ENCODE measurements around the gene GLB1L. TPM values are rescaled to one million over a fixed set of nuclear protein-coding genes. Genes with fewer than 3 reads are reported as not detected.
A peak's percentile ranks its signal among the peaks of the same experiment; 100 is the strongest.

The GLB1L gene
- polyA plus RNA-seq, 1 donor (not counting 4 experiments of a cell fraction or from before 2014, with no cell fraction given), result 5.2 TPM

DNA sequence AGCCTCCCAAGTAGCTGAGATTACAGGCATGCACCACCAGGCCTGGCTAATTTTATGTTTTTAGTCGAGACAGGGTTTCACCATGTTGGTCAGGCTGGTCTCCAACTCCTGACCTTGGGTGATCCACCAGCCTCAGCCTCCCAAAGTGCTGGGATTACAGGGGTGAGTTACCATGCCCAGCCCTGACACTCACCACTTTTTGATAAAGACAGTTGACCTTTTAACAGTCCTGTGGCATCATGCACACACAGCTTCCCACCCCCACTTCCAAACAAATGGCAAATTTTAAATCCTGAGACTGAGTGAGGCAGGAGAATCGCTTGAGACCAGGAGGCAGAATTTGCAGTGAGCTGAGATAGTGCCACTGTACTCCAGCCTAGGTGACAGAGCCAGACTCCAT, 27.8 kb upstream of the GLB1L start:
- no peak for DNase-seq (ENCODE audit: low read depth, low spot score)
- peak overlapping the region; percentile 100 for H3K27ac ChIP-seq (ENCODE audit: control insufficient read depth, insufficient read depth, low read length)
- FAIRE-seq, result no peak

DNA sequence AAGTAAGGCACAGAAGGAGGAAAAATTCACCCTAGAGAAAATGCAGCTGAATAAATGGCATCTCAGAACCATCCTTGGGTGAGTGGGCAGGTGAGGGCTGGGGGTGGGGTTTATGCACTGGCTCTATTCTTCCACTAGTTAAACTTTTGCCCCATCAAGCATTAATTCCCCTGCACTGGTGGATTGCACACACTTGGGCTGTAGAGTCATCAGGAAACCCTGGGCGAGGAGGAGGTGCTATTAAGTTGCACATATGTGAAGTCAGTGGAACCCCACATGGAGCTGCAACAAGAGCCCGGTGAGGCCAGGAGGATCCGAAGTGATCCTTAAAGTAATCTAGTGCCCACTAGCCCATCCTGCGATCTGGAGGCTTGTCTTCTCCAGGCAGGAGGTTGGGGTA, 27.1 kb upstream of the GLB1L start:
- Histone ChIP-seq H3K4me3 (ENCODE audit: control insufficient read depth in 2 of 3, extremely low read depth in 1 of 3, insufficient read depth in 2 of 3, low read depth in 1 of 3, low read length in 3 of 3) (no peak overlapping the region), H2AFZ (ENCODE audit: control insufficient read depth, low read length) (no peak overlapping the region), H3K9me3 (ENCODE audit: control insufficient read depth, low read depth, low read length) (no peaks in the 10 kb centered on the region), H3K36me3 (ENCODE audit: control insufficient read depth in 2 of 2, extremely low read depth in 1 of 2, insufficient read depth in 2 of 2, low read length in 2 of 2) (no peaks in the 10 kb centered on the region), H3K9ac (ENCODE audit: control insufficient read depth, extremely low read depth, insufficient read depth, low read length) (no peak overlapping the region), H3K9me1 (ENCODE audit: control insufficient read depth, extremely low read depth, insufficient read depth, low read length) (no peaks in the 10 kb centered on the region), H4K20me1 (ENCODE audit: control insufficient read depth, extremely low read depth, insufficient read depth, low read length) (no peaks in the 10 kb centered on the region), H3K4me2 (ENCODE audit: control insufficient read depth, extremely low read depth, insufficient read depth, low read depth, low read length) (no peak overlapping the region), H3K4me1 (ENCODE audit: control insufficient read depth, extremely low read depth, insufficient read depth, low read length) (peaks cover 41% of the 10 kb centered on the region), H3K27me3 (ENCODE audit: control insufficient read depth, extremely low read depth, insufficient read depth, low read length) (no peaks in the 10 kb centered on the region), H3K27ac (ENCODE audit: control insufficient read depth, insufficient read depth, low read length) (no peak overlapping the region), H3K79me2 (ENCODE audit: control insufficient read depth, insufficient read depth, low read length) (no peaks in the 10 kb centered on the region)
- DNase-seq (ENCODE audit: low read depth, low spot score) (no peak), FAIRE-seq (no peak)
- dilution Hi-C loops (cut with MboI; ENCODE audit: extremely low pct_ligation_motif_present, low sequenced_read_pairs), result no loop called here
- TF ChIP-seq, protein P1, sequence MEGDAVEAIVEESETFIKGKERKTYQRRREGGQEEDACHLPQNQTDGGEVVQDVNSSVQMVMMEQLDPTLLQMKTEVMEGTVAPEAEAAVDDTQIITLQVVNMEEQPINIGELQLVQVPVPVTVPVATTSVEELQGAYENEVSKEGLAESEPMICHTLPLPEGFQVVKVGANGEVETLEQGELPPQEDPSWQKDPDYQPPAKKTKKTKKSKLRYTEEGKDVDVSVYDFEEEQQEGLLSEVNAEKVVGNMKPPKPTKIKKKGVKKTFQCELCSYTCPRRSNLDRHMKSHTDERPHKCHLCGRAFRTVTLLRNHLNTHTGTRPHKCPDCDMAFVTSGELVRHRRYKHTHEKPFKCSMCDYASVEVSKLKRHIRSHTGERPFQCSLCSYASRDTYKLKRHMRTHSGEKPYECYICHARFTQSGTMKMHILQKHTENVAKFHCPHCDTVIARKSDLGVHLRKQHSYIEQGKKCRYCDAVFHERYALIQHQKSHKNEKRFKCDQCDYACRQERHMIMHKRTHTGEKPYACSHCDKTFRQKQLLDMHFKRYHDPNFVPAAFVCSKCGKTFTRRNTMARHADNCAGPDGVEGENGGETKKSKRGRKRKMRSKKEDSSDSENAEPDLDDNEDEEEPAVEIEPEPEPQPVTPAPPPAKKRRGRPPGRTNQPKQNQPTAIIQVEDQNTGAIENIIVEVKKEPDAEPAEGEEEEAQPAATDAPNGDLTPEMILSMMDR (optimal IDR thresholded peaks at IDR 0.05 in 1 of 3, IDR thresholded peaks at IDR 0.05 in 1 of 3, conservative IDR thresholded peaks at IDR 0.05 in 1 of 3; ENCODE audit: extremely low read depth in 1 of 3, insufficient read depth in 2 of 3, low read length in 3 of 3), result no peak
- TF ChIP-seq EZH2 (IDR thresholded peaks at IDR 0.05; ENCODE audit: low read length), result no peak

More for the DNA sequence above, 27.8 kb upstream of the GLB1L start:
- Histone ChIP-seq H3K9me1 (ENCODE audit: control insufficient read depth, extremely low read depth, insufficient read depth, low read length) (no peaks in the 10 kb centered on the region), H3K4me3 (ENCODE audit: control insufficient read depth in 2 of 3, extremely low read depth in 1 of 3, insufficient read depth in 2 of 3, low read depth in 1 of 3, low read length in 3 of 3) (no peak overlapping the region), H2AFZ (ENCODE audit: control insufficient read depth, low read length) (no peak overlapping the region), H3K9me3 (ENCODE audit: control insufficient read depth, low read depth, low read length) (no peaks in the 10 kb centered on the region), H3K36me3 (ENCODE audit: control insufficient read depth in 2 of 2, extremely low read depth in 1 of 2, insufficient read depth in 2 of 2, low read length in 2 of 2) (no peaks in the 10 kb centered on the region), H3K4me2 (ENCODE audit: control insufficient read depth, extremely low read depth, insufficient read depth, low read depth, low read length) (no peak overlapping the region), H3K9ac (ENCODE audit: control insufficient read depth, extremely low read depth, insufficient read depth, low read length) (no peak overlapping the region), H3K79me2 (ENCODE audit: control insufficient read depth, insufficient read depth, low read length) (no peaks in the 10 kb centered on the region), H4K20me1 (ENCODE audit: control insufficient read depth, extremely low read depth, insufficient read depth, low read length) (no peaks in the 10 kb centered on the region), H3K27me3 (ENCODE audit: control insufficient read depth, extremely low read depth, insufficient read depth, low read length) (no peaks in the 10 kb centered on the region), H3K4me1 (ENCODE audit: control insufficient read depth, extremely low read depth, insufficient read depth, low read length) (peaks cover 48% of the 10 kb centered on the region)
- dilution Hi-C loops (cut with MboI; ENCODE audit: extremely low pct_ligation_motif_present, low sequenced_read_pairs), result no loop called here
- TF ChIP-seq, protein P1 (optimal IDR thresholded peaks at IDR 0.05 in 1 of 3, IDR thresholded peaks at IDR 0.05 in 1 of 3, conservative IDR thresholded peaks at IDR 0.05 in 1 of 3; ENCODE audit: extremely low read depth in 1 of 3, insufficient read depth in 2 of 3, low read length in 3 of 3), result no peak
